Endothelial cell of umbilical vein (primary cell): ENCODE measurements around the gene TCHP. TPM values are rescaled to one million over a fixed set of nuclear protein-coding genes. Genes with fewer than 3 reads are reported as not detected.

Experiments
- BruUV-seq: library from RNA; stranded (reverse); fragments of 400-500 nt; replicated peaks from 2 replicates; lab custom pipeline; 2021; lab: Mats Ljungman, UMichigan
- CTCF ChIA-PET: fragments of 300-600, 350-600 bp; sonication (Branson Sonifier 250); formaldehyde crosslinking; loops from one replicate; lab custom pipeline; 2021; ENCODE audit warnings: antibody characterized with exemption, inconsistent platforms; lab: Charles Lee
- POLR2A ChIA-PET: fragments of 300-600, 350-600 bp; sonication (Branson Sonifier 250); formaldehyde crosslinking; loops from one replicate; lab custom pipeline; 2021; ENCODE audit warnings: antibody characterized with exemption, inconsistent platforms; lab: Charles Lee
- DNase-seq: peaks from one replicate; pipeline ENCODE4 v3.0.0-alpha.2; 2011; ENCODE audit warnings: low read depth, low spot score
- FAIRE-seq: peaks from 2 replicates; lab custom pipeline; 2011; peaks lifted over from hg19 to GRCh38; lab: Jason Lieb, UNC
- H2AFZ ChIP-seq: 2 replicates; pipeline ENCODE4 v1.6.0; 2012; ENCODE audit warnings: low read depth, low read length, control low read depth, inconsistent platforms
- H3K27ac ChIP-seq: 2 replicates; pipeline ENCODE4 v1.5.1; 2011; ENCODE audit warnings: low read depth, mild to moderate bottlenecking, control low read depth, low read length, moderate library complexity; ENCODE audit not compliant: insufficient read depth
- H3K27me3 ChIP-seq, 2 experiments: 2 replicates each; pipeline versions ENCODE4 v1.6.0 to v1.6.1; 2011; ENCODE audit warnings: low read length in 2 of 2, mixed read lengths in 1 of 2; ENCODE audit not compliant: control insufficient read depth in 2 of 2, insufficient read depth in 2 of 2
- H3K36me3 ChIP-seq, 2 experiments: 2 replicates in 1 of 2; 3 replicates in 1 of 2; pipeline ENCODE4 v1.5.1; 2011; ENCODE audit warnings: low read length in 2 of 2, mild to moderate bottlenecking in 1 of 2, moderate library complexity in 1 of 2; ENCODE audit not compliant: control insufficient read depth in 2 of 2, insufficient read depth in 2 of 2; ENCODE audit errors: extremely low read depth in 1 of 2
- H3K4me1 ChIP-seq: 3 replicates; pipeline ENCODE4 v1.5.1; 2011; ENCODE audit warnings: mild to moderate bottlenecking, low read length; ENCODE audit not compliant: control insufficient read depth, insufficient read depth; ENCODE audit errors: extremely low read depth
- H3K4me2 ChIP-seq: 2 replicates; pipeline ENCODE4 v1.6.1; 2011; ENCODE audit warnings: low read length, control low read depth, mixed read lengths; ENCODE audit not compliant: insufficient read depth
- H3K4me3 ChIP-seq, 3 experiments: fragments of 200-600 bp in 1 of 3; sonication (generic), shearing (Covaris generic) in 1 of 3; replicated peaks in 1 of 3; 2 replicates each; pipeline ENCODE4 v1.5.1; 2011 to 2016; ENCODE audit warnings: control low read depth in 3 of 3, low read length in 3 of 3, mild to moderate bottlenecking in 2 of 3, inconsistent platforms in 1 of 3, low read depth in 1 of 3, moderate library complexity in 1 of 3; ENCODE audit not compliant: insufficient read depth in 1 of 3
- H3K79me2 ChIP-seq: 2 replicates; pipeline ENCODE4 v1.6.0; 2012; ENCODE audit warnings: low read length, inconsistent platforms; ENCODE audit not compliant: control insufficient read depth, insufficient read depth
- H3K9ac ChIP-seq: replicated peaks from 2 replicates; pipeline ENCODE3; 2011; ENCODE audit warnings: low read length, control low read depth; ENCODE audit not compliant: insufficient read depth; ENCODE audit errors: extremely low read depth
- H3K9me1 ChIP-seq: replicated peaks from 3 replicates; pipeline ENCODE4 v1.6.0; 2011; ENCODE audit warnings: mild to moderate bottlenecking, low read length; ENCODE audit not compliant: control insufficient read depth, insufficient read depth; ENCODE audit errors: extremely low read depth
- H3K9me3 ChIP-seq: replicated peaks from 2 replicates; pipeline ENCODE4 v1.5.1; 2012; ENCODE audit warnings: low read length, inconsistent platforms; ENCODE audit not compliant: control insufficient read depth, insufficient read depth
- H4K20me1 ChIP-seq: replicated peaks from 2 replicates; pipeline ENCODE3; 2011; ENCODE audit warnings: mild to moderate bottlenecking, low read length; ENCODE audit not compliant: control insufficient read depth, insufficient read depth; ENCODE audit errors: extremely low read depth
- EZH2 ChIP-seq: IDR thresholded peaks from 2 replicates; pipeline ENCODE4 v1.6.1; 2012; ENCODE audit warnings: borderline replicate concordance, low read depth, mild to moderate bottlenecking, moderate library complexity, low read length, inconsistent platforms; ENCODE audit not compliant: severe bottlenecking
- FOS ChIP-seq: IDR thresholded peaks from 2 replicates; pipeline ENCODE4 v1.6.1; 2011; ENCODE audit warnings: mild to moderate bottlenecking, low read length, moderate library complexity, borderline replicate concordance; ENCODE audit not compliant: insufficient read depth
- GATA2 ChIP-seq: IDR thresholded peaks from 2 replicates; pipeline ENCODE4 v1.7.0; 2011; ENCODE audit warnings: low read depth, mild to moderate bottlenecking, moderate library complexity, mixed read lengths, low read length; ENCODE audit not compliant: insufficient read length, insufficient read depth
- JUN ChIP-seq: IDR thresholded peaks from 2 replicates; pipeline ENCODE4 v1.6.1; 2011; ENCODE audit warnings: borderline replicate concordance, low read depth; ENCODE audit not compliant: insufficient read length, insufficient read depth
- MYC ChIP-seq: IDR thresholded peaks from one replicate; pipeline ENCODE4 v1.6.1; 2011; ENCODE audit warnings: mild to moderate bottlenecking, low read depth, low read length
- POLR2A ChIP-seq: IDR thresholded peaks from 2 replicates; pipeline ENCODE4 v1.6.1; 2012; ENCODE audit warnings: low read depth, mild to moderate bottlenecking, control low read depth, low read length
- POLR2AphosphoS5 ChIP-seq: IDR thresholded peaks from 2 replicates; pipeline ENCODE4 v1.6.1; 2012; ENCODE audit warnings: low read depth, mild to moderate bottlenecking, control low read depth, low read length, moderate library complexity; ENCODE audit not compliant: insufficient read depth
- dilution Hi-C: fragments of 300-500 bp; cut with MboI; formaldehyde crosslinking; loops from one replicate; pipeline ENCODE4 v1.15.0; 2019; ENCODE audit warnings: low sequenced_read_pairs; ENCODE audit not compliant: extremely low pct_ligation_motif_present
- intact Hi-C: fragments of 100-400 bp; cut with micrococcal nuclease; formaldehyde crosslinking; loops from one replicate; pipeline ENCODE4 v1.10.0; 2022
- polyA plus RNA-seq, 4 experiments: library from polyadenylated mRNA; depleted of rRNA in 3 of 4; stranded (reverse) in 3 of 4; unstranded in 1 of 4; fragments of >200 nt; gene quantifications; 2 replicates each; pipeline versions ENCODE4 v1.2.1 to v1.2.3, GENCODE V29; 2011 to 2012; ENCODE audit warnings: missing spikeins in 1 of 4
- total RNA-seq: library from RNA; stranded (reverse); gene quantifications from 2 replicates; pipeline ENCODE4 v1.2.3, GENCODE V29; 2021
- TF ChIP-seq, protein P1 (sequence below): IDR thresholded peaks from 2 replicates; pipeline ENCODE4 v1.6.1; 2011; ENCODE audit not compliant: insufficient read depth, insufficient read length
- TF ChIP-seq, protein P2 (sequence below), 2 donors: IDR thresholded peaks; 1 replicate in 1 of 2; 2 replicates in 1 of 2; pipeline ENCODE4 v1.5.1; 2011; ENCODE audit warnings: low read length in 2 of 2, mild to moderate bottlenecking in 2 of 2, moderate library complexity in 2 of 2, control low read depth in 1 of 2, inconsistent platforms in 1 of 2, low read depth in 1 of 2; ENCODE audit not compliant: insufficient read depth in 1 of 2; ENCODE audit errors: extremely low read depth in 1 of 2

The TCHP gene
- total and polyA plus RNA-seq, 2 donors (not counting 3 experiments of a cell fraction or from before 2014, with no cell fraction given): 12.9 to 24.3 TPM

DNA sequence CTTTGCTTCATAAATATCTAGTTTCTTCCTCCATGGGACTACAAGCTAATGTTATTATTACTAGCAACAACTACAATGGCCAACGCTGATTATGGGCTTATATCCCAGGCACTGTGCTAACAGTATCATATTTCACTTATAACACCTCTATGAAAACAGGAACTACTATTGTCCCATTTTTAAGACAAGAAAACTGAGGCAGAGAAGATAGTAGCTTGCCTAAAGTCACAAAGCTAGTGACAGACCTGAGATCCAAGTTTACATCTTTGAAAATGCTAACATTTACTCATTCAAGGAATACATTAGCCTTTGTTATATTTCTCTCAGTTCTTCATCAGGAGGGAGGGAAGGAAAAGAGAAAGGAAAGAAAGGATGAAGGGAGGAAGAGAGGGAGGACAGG lies 63.3 kb downstream of the TCHP start:
- no peak overlapping the region for H3K27ac ChIP-seq
- no peak for DNase-seq
- H3K79me2 ChIP-seq: no peaks in the 10 kb centered on the region
- peaks cover 16% of the 10 kb centered on the region for H3K4me1 ChIP-seq
- no peaks in the 10 kb centered on the region for H3K9me3 ChIP-seq
- H3K9ac ChIP-seq: no peak overlapping the region
- peaks cover 18 to 20% of the 10 kb centered on the region in 2 experiments for H3K36me3 ChIP-seq
- H2AFZ ChIP-seq: no peak overlapping the region
- no peaks in the 10 kb centered on the region for H3K27me3 ChIP-seq
- FAIRE-seq: no peak
- POLR2A ChIA-PET: interaction anchor here (0.6 kb wide), 1 partner anchor 25 kb away, joined by 9 read pairs; no protein-coding TSS in a partner anchor
- CTCF ChIA-PET: interaction anchor here (0.8 to 1.6 kb wide), 5 partner anchors 12 to 468 kb away, joined by 3 to 8 read pairs (median 4); no protein-coding TSS in a partner anchor
- BruUV-seq: no TSS peak
- H4K20me1 ChIP-seq: no peaks in the 10 kb centered on the region
- no peak overlapping the region for H3K4me2 ChIP-seq
- dilution Hi-C loops: no loop called here
- H3K4me3 ChIP-seq: no peak overlapping the region
- no peak for TF ChIP-seq GATA2
- no peak for TF ChIP-seq FOS
- TF ChIP-seq POLR2AphosphoS5: no peak
- no peaks in the 10 kb centered on the region for H3K9me1 ChIP-seq
- intact Hi-C loops: no loop called here

DNA sequence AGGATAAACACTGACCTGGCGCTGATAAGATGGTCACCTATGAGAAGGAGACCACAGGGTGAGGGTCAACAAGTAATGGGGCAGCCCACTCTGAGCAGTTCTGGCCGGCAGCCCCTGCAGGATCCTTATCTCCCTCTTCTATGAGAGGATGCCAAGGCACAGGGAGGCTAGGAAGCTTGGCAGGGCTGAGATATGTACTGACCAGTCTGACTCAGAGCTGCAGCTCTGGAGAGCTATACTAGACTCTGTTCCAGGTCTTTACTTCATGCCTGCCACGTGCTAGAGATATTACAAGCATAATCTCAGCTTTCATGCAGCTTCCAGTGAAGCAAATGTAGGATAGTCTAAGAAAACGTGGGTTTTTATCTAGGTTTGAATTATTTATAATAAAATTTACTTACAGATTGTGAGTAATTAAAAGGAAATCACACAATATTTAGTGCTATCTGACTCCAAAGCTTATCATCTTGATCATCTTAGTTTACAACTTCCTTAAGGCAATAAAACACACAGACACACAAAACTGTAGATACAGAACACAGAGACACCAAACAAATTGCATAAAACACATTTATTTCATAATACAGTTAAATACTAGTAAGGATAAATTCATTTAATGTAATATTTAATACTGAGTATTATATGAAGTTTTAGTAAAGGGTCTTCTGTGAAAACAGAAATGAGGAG lies 63.8 kb downstream of the TCHP start:
- intact Hi-C loops (no loop called here), dilution Hi-C loops (no loop called here)
- H3K27ac ChIP-seq: no peak overlapping the region
- no peak overlapping the region for H3K4me2 ChIP-seq
- DNase-seq (peak; percentile 79), FAIRE-seq (peak; percentile 89)
- POLR2A ChIA-PET: interaction anchor here (0.6 kb wide), 1 partner anchor 25 kb away, joined by 9 read pairs; no protein-coding TSS in a partner anchor
- no peaks in the 10 kb centered on the region for H3K9me1 ChIP-seq
- H2AFZ ChIP-seq: no peak overlapping the region
- no peak for TF ChIP-seq POLR2A
- no peak for TF ChIP-seq JUN
- TF ChIP-seq, protein P1, sequence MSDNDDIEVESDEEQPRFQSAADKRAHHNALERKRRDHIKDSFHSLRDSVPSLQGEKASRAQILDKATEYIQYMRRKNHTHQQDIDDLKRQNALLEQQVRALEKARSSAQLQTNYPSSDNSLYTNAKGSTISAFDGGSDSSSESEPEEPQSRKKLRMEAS: no peak
- TF ChIP-seq GATA2: peak; percentile 82
- no peak for TF ChIP-seq EZH2
- TF ChIP-seq POLR2AphosphoS5: peak; percentile 40
- no peak for TF ChIP-seq MYC
- peak; percentile 39 for TF ChIP-seq FOS
- TF ChIP-seq, protein P2, sequence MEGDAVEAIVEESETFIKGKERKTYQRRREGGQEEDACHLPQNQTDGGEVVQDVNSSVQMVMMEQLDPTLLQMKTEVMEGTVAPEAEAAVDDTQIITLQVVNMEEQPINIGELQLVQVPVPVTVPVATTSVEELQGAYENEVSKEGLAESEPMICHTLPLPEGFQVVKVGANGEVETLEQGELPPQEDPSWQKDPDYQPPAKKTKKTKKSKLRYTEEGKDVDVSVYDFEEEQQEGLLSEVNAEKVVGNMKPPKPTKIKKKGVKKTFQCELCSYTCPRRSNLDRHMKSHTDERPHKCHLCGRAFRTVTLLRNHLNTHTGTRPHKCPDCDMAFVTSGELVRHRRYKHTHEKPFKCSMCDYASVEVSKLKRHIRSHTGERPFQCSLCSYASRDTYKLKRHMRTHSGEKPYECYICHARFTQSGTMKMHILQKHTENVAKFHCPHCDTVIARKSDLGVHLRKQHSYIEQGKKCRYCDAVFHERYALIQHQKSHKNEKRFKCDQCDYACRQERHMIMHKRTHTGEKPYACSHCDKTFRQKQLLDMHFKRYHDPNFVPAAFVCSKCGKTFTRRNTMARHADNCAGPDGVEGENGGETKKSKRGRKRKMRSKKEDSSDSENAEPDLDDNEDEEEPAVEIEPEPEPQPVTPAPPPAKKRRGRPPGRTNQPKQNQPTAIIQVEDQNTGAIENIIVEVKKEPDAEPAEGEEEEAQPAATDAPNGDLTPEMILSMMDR (IDR thresholded peaks at IDR 0.05; ENCODE audit: extremely low read depth in 1 of 2, insufficient read depth in 1 of 2, low read depth in 1 of 2, low read length in 2 of 2): no peak
- H3K79me2 ChIP-seq: no peaks in the 10 kb centered on the region
- H3K9ac ChIP-seq: no peak overlapping the region
- BruUV-seq: no TSS peak
- no peaks in the 10 kb centered on the region for H3K27me3 ChIP-seq
- H3K36me3 ChIP-seq: peaks cover 18 to 20% of the 10 kb centered on the region in 2 experiments
- H3K4me1 ChIP-seq: peaks cover 16% of the 10 kb centered on the region
- H3K9me3 ChIP-seq: no peaks in the 10 kb centered on the region
- CTCF ChIA-PET: interaction anchor here (0.8 to 1.6 kb wide), 6 partner anchors 12 to 467 kb away, joined by 3 to 8 read pairs (median 4); partner anchors contain the start of gene TCHP
- H3K4me3 ChIP-seq: no peak overlapping the region
- H4K20me1 ChIP-seq: no peaks in the 10 kb centered on the region
